ENCODE data around the gene TEKTIP1. TPM values are rescaled to one million over a fixed set of nuclear protein-coding genes. Genes with fewer than 3 reads are reported as not detected.

Gene TEKTIP1
- total and polyA plus RNA-seq, 2 of the 4 experiments (the other 2 are of a cell fraction) = not detected

DNA sequence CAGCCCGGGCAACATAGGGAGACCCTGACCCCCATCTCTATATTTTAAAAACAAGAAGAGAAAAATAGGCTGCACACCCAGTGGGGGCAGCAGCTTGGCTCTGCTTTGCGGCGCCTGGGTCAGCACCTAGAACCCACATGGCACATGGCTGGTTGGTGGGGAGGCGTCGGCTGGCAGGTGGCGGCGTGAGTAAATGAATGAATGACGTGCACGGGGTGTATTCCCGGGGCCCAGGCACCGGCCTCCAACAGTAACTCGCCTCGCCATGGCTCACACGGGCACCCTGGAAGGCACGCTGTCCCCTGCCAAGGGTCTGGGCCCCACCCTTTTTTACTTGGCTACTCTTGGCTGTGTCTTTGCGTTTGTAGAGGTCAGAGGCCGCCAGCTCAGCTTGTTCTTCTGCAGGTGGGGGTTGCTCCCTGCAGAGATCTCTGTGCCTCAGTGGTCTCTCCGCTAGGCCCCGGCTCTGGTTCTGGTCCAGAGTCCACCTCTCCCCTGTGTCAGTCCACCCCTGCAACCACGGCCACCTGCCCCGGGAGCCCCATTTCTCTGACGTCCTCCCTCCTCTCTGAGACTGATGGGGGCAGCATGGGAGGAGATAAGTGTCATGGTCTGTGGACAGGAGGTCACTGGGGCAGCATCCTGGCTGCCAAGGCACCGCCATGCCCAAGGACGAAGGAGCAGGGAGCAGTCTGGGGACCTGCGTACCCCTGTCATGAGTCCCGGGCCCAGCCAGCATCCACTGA, 27.3 kb upstream of the TEKTIP1 start:
- Histone ChIP-seq H2BK15ac (ENCODE audit: low read depth, low read length) (no peak overlapping the region), H2AK9ac (replicated peaks; ENCODE audit: low read depth, low read length, poor library complexity) (peak overlapping the region; percentile 42), H2BK20ac (ENCODE audit: low read depth, low read length) (no peak overlapping the region), H3K4me1 (ENCODE audit: control insufficient read depth, insufficient read depth, low read length) (peaks cover 28% of the 10 kb centered on the region), H3K56ac (ENCODE audit: extremely low read depth, insufficient read depth, low read length) (no peak overlapping the region), H3K79me1 (ENCODE audit: low read depth in 1 of 2, low read length in 2 of 2) (peaks cover 3 to 96% of the 10 kb centered on the region in 2 experiments; a peak in 3 of 4 replicates), H3K9ac (ENCODE audit: low read depth, low read length) (no peak overlapping the region), H3K27ac (ENCODE audit: insufficient read depth, low read length) (no peak overlapping the region), H3K36me3 (ENCODE audit: control insufficient read depth, insufficient read depth, low read length) (peaks cover 13% of the 10 kb centered on the region), H4K5ac (ENCODE audit: low read depth, low read length) (no peak overlapping the region), H2AK5ac (ENCODE audit: low read depth, low read length) (no peak overlapping the region), H4K20me1 (ENCODE audit: insufficient read depth, low read length) (peaks cover 95% of the 10 kb centered on the region), H4K91ac (ENCODE audit: insufficient read depth, low read depth, low read length) (no peak overlapping the region), H2BK5ac (ENCODE audit: low read depth, low read length, poor library complexity, severe bottlenecking) (no peak overlapping the region), H4K8ac (ENCODE audit: low read depth in 2 of 2, low read length in 2 of 2) (no peak overlapping the region), H3K9me1 (ENCODE audit: insufficient read depth, low read length) (peaks cover 20% of the 10 kb centered on the region), H3K9me3 (ENCODE audit: control insufficient read depth, insufficient read depth, low read length) (no peaks in the 10 kb centered on the region), H3K27me3 (ENCODE audit: control insufficient read depth, insufficient read depth, low read length) (no peaks in the 10 kb centered on the region), H2BK120ac (ENCODE audit: low read depth, low read length) (no peak overlapping the region), H3K23ac (ENCODE audit: low read depth, low read length) (no peak overlapping the region), H3K4ac (ENCODE audit: low read depth, low read length) (no peak overlapping the region), H2AFZ (replicated peaks; ENCODE audit: low read length, poor library complexity) (no peak overlapping the region), H3K4me2 (ENCODE audit: low read depth, low read length) (no peak overlapping the region), H3K18ac (ENCODE audit: low read depth, low read length) (no peak overlapping the region), H3K4me3 (ENCODE audit: insufficient read depth, low read depth, low read length) (no peak overlapping the region), H3K14ac (replicated peaks; ENCODE audit: low read depth, low read length) (no peak overlapping the region)
- no peak for DNase-seq
- CTCF ChIA-PET = no interaction called here
- 93% methylated on average over 17 of the region's 26 CpGs; no CpG with 5 or more reads in 1 of the 2 experiments for WGBS, 2 experiments (ENCODE audit: extremely low coverage in 2 of 2, insufficient read length in 1 of 2)
- dilution Hi-C loops (cut with HindIII; ENCODE audit: low sequenced_read_pairs, unreplicated experiment) (no loop called here), in situ Hi-C loops (cut with MboI; ENCODE audit: low sequenced_read_pairs) (no loop called here), intact Hi-C loops (cut with micrococcal nuclease) (no loop called here)
- POLR2A ChIA-PET (ENCODE audit: unreplicated experiment) = no interaction called here
- no peak for TF ChIP-seq POLR2A (IDR thresholded peaks at IDR 0.05; ENCODE audit: low read depth, low read length)
- no peak for TF ChIP-seq CEBPB (IDR thresholded peaks at IDR 0.05; ENCODE audit: low read depth, low read length)
- no peak for TF ChIP-seq MAZ (IDR thresholded peaks at IDR 0.05; ENCODE audit: borderline replicate concordance, low read depth, low read length)
- TF ChIP-seq RAD21 (IDR thresholded peaks at IDR 0.05; ENCODE audit: low read length) = no peak
- TF ChIP-seq, protein P1, sequence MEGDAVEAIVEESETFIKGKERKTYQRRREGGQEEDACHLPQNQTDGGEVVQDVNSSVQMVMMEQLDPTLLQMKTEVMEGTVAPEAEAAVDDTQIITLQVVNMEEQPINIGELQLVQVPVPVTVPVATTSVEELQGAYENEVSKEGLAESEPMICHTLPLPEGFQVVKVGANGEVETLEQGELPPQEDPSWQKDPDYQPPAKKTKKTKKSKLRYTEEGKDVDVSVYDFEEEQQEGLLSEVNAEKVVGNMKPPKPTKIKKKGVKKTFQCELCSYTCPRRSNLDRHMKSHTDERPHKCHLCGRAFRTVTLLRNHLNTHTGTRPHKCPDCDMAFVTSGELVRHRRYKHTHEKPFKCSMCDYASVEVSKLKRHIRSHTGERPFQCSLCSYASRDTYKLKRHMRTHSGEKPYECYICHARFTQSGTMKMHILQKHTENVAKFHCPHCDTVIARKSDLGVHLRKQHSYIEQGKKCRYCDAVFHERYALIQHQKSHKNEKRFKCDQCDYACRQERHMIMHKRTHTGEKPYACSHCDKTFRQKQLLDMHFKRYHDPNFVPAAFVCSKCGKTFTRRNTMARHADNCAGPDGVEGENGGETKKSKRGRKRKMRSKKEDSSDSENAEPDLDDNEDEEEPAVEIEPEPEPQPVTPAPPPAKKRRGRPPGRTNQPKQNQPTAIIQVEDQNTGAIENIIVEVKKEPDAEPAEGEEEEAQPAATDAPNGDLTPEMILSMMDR (conservative IDR thresholded peaks at IDR 0.05; ENCODE audit: low read depth, low read length) = no peak
- no peak for TF ChIP-seq SMC3 (IDR thresholded peaks at IDR 0.05; ENCODE audit: low read depth, low read length)
- TF ChIP-seq CHD1 (IDR thresholded peaks at IDR 0.05; ENCODE audit: low read depth, low read length) = no peak
- TF ChIP-seq MXI1 (IDR thresholded peaks at IDR 0.05; ENCODE audit: borderline replicate concordance, low read depth, low read length) = no peak
- TF ChIP-seq NFE2L2 (IDR thresholded peaks at IDR 0.05; ENCODE audit: low read depth, low read length) = no peak
- TF ChIP-seq, protein P2, sequence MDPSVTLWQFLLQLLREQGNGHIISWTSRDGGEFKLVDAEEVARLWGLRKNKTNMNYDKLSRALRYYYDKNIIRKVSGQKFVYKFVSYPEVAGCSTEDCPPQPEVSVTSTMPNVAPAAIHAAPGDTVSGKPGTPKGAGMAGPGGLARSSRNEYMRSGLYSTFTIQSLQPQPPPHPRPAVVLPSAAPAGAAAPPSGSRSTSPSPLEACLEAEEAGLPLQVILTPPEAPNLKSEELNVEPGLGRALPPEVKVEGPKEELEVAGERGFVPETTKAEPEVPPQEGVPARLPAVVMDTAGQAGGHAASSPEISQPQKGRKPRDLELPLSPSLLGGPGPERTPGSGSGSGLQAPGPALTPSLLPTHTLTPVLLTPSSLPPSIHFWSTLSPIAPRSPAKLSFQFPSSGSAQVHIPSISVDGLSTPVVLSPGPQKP (IDR thresholded peaks at IDR 0.05; ENCODE audit: borderline replicate concordance, low read depth, low read length) = no peak
- TF ChIP-seq MAFK (IDR thresholded peaks at IDR 0.05; ENCODE audit: low read depth, low read length) = no peak
- no peak for TF ChIP-seq FOS (IDR thresholded peaks at IDR 0.05; ENCODE audit: low read depth, low read length)
- no peak for TF ChIP-seq RFX5 (IDR thresholded peaks at IDR 0.05; ENCODE audit: low read depth, low read length)
- TF ChIP-seq, protein P3, sequence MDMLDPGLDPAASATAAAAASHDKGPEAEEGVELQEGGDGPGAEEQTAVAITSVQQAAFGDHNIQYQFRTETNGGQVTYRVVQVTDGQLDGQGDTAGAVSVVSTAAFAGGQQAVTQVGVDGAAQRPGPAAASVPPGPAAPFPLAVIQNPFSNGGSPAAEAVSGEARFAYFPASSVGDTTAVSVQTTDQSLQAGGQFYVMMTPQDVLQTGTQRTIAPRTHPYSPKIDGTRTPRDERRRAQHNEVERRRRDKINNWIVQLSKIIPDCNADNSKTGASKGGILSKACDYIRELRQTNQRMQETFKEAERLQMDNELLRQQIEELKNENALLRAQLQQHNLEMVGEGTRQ (IDR thresholded peaks at IDR 0.05; ENCODE audit: low read depth, low read length) = no peak
- ATAC-seq (ENCODE audit: low read depth) = no peak
- BruUV-seq (replicated peaks) = no TSS peak

Data from IMR-90 (cell line).